HepG2 (cell line): Measurements from ENCODE around the gene MAP1B. TPM values are rescaled to one million over a fixed set of nuclear protein-coding genes. Genes with fewer than 3 reads are reported as not detected.

Experiments used
- ATAC-seq: fragments of 200-7000 bp; cut with Tn5 transposase; 3 replicates; pipeline ENCODE4 v1.9.1; 2020; ENCODE audit warnings: mild to moderate bottlenecking, moderate library complexity
- BruUV-seq: library from RNA; stranded (reverse); fragments of 400-500 nt; replicated peaks from 2 replicates; lab custom pipeline; 2021; lab: Mats Ljungman, UMichigan
- CTCF ChIA-PET: fragments of 300-600 bp; formaldehyde crosslinking; extraction: SDS; loops from one replicate; lab custom pipeline; 2021; ENCODE audit warnings: low total read pairs, inconsistent platforms, low intra/inter-chr PET ratio; lab: Yijun Ruan, JAX
- POLR2A ChIA-PET: fragments of 350-600 bp; sonication (Branson Sonifier 250); formaldehyde crosslinking; loops from one replicate; lab custom pipeline; 2020; ENCODE audit warnings: antibody characterized with exemption, inconsistent platforms; lab: Yijun Ruan, JAX
- DNase-seq: peaks from one replicate; pipeline ENCODE4 v3.0.0-alpha.2; 2015; ENCODE audit warnings: low spot score
- FAIRE-seq: peaks from 3 replicates; lab custom pipeline; 2011; peaks lifted over from hg19 to GRCh38; lab: Jason Lieb, UNC
- H2AFZ ChIP-seq: one replicate; pipeline ENCODE4 v1.6.1; 2011; ENCODE audit warnings: low read length, inconsistent platforms
- H3K27ac ChIP-seq: fragments of 300-600 bp; 3 replicates; pipeline ENCODE4 v1.8.0; 2011; ENCODE audit warnings: mixed run types, mild to moderate bottlenecking, mixed read lengths, low read length, inconsistent platforms; ENCODE audit not compliant: insufficient read depth; ENCODE audit errors: extremely low read length
- H3K27me3 ChIP-seq, 2 experiments: fragments of 200-600 bp in 1 of 2; 2 replicates in 1 of 2; 3 replicates in 1 of 2; pipeline versions ENCODE4 v1.6.0 to v1.8.0; 2011; ENCODE audit warnings: low read length in 2 of 2, mild to moderate bottlenecking in 2 of 2, moderate library complexity in 2 of 2, inconsistent platforms in 1 of 2; ENCODE audit not compliant: insufficient read depth in 2 of 2, control insufficient read depth in 1 of 2
- H3K36me3 ChIP-seq, 2 experiments: fragments of 200-600 bp in 1 of 2; replicated peaks in 1 of 2; 2 replicates in 1 of 2; 3 replicates in 1 of 2; pipeline versions ENCODE4 v1.5.1 to v1.8.0; 2011; ENCODE audit warnings: low read length in 2 of 2, inconsistent platforms in 1 of 2; ENCODE audit not compliant: insufficient read depth in 2 of 2, control insufficient read depth in 1 of 2
- H3K4me1 ChIP-seq: 2 replicates; pipeline ENCODE4 v1.5.1; 2012; ENCODE audit warnings: low read length, inconsistent platforms; ENCODE audit not compliant: insufficient read depth
- H3K4me2 ChIP-seq: 2 replicates; pipeline ENCODE4 v1.6.0; 2011; ENCODE audit warnings: low read depth, low read length, inconsistent platforms
- H3K4me3 ChIP-seq, 3 experiments: fragments of 200-600 bp in 1 of 3; sonication (generic), shearing (Covaris generic) in 1 of 3; replicated peaks in 1 of 3; 2 replicates each; pipeline ENCODE4 v1.5.1; 2011 to 2016; ENCODE audit warnings: low read length in 3 of 3, inconsistent platforms in 2 of 3, low read depth in 2 of 3, mild to moderate bottlenecking in 2 of 3, control low read depth in 1 of 3, mixed read lengths in 1 of 3; ENCODE audit not compliant: insufficient read depth in 1 of 3
- H3K79me2 ChIP-seq: one replicate; pipeline ENCODE4 v1.6.1; 2011; ENCODE audit warnings: low read length, inconsistent platforms; ENCODE audit not compliant: insufficient read depth
- H3K9ac ChIP-seq: 2 replicates; pipeline ENCODE4 v1.6.0; 2011; ENCODE audit warnings: mild to moderate bottlenecking, low read depth, low read length, inconsistent platforms; ENCODE audit not compliant: insufficient read depth
- H3K9me3 ChIP-seq: 2 replicates; pipeline ENCODE4 v1.5.1; 2012; ENCODE audit warnings: mild to moderate bottlenecking, low read length
- H4K20me1 ChIP-seq: 2 replicates; pipeline ENCODE4 v1.6.0; 2011; ENCODE audit warnings: inconsistent platforms, mild to moderate bottlenecking, low read length, moderate library complexity; ENCODE audit not compliant: insufficient read depth
- HDAC6 ChIP-seq: fragments of 200-600 bp; sonication (generic); IDR thresholded peaks from 2 replicates; pipeline ENCODE4 v1.7.0; 2017; ENCODE audit warnings: mild to moderate bottlenecking, antibody characterized with exemption, low read length, low read depth
- HOMEZ ChIP-seq: IDR thresholded peaks from 2 replicates; pipeline ENCODE4 v1.6.1; 2016; ENCODE audit warnings: low read depth
- JUND ChIP-seq: sonication (generic); formaldehyde crosslinking; IDR thresholded peaks from 2 replicates; pipeline ENCODE4 v1.8.0; 2022; ENCODE audit warnings: mild to moderate bottlenecking, missing genetic modification reagents
- SOX13 ChIP-seq, 3 experiments: fragments of 450-650 bp in 1 of 3; sonication (generic) in 1 of 3; formaldehyde crosslinking in 1 of 3; IDR thresholded peaks in 2 of 3; conservative IDR thresholded peaks in 1 of 3; 2 replicates each; pipeline versions ENCODE4 v1.5.0 to v1.6.1; 2016 to 2020; ENCODE audit warnings: antibody characterized with exemption in 1 of 3, mild to moderate bottlenecking in 1 of 3, missing compliant biosample characterization in 1 of 3, missing genetic modification reagents in 1 of 3, moderate library complexity in 1 of 3
- ZBTB10 ChIP-seq: sonication (generic); formaldehyde crosslinking; IDR thresholded peaks from 2 replicates; pipeline ENCODE4 v1.4.0; 2020; ENCODE audit warnings: missing genetic modification reagents, borderline replicate concordance
- ZGPAT ChIP-seq: IDR thresholded peaks from 2 replicates; pipeline ENCODE4 v1.6.1; 2016; ENCODE audit warnings: mild to moderate bottlenecking
- WGBS: methylation state at CpG from one replicate; pipeline ENCODE4 v1.1.6; 2017; ENCODE audit warnings: low lambda C conversion rate; 5-methylcytosine and 5-hydroxymethylcytosine counted together
- in situ Hi-C: cut with HindIII; loops from 2 replicates; pipeline ENCODE4 v1.10.0; 2017; ENCODE audit warnings: low pct_unique_long_range_greater_than_20kb; ENCODE audit not compliant: extremely low pct_ligation_motif_present
- intact Hi-C: fragments of 100-400 bp; cut with micrococcal nuclease; formaldehyde crosslinking; loops from one replicate; pipeline ENCODE4 v1.10.0; 2022; ENCODE audit not compliant: unreplicated experiment
- polyA plus RNA-seq, 8 experiments: library from polyadenylated mRNA; depleted of rRNA in 3 of 8; stranded (reverse) in 7 of 8; unstranded in 1 of 8; fragments of >200 nt; fragmentation: Illumina TruSeq in 4 of 8; extraction: Trizol in 4 of 8; gene quantifications; 2 replicates each; pipeline versions ENCODE4 v1.2.1 to v1.2.3, GENCODE V29; 2011 to 2016; ENCODE audit warnings: low read depth in 4 of 8, missing spikeins in 1 of 8, mixed read lengths in 1 of 8; ENCODE audit not compliant: insufficient read depth in 1 of 8
- total RNA-seq, 5 experiments: library from RNA; depleted of rRNA; stranded (reverse); fragments of >200 nt; fragmentation: Illumina TruSeq; extraction: Trizol; gene quantifications; 2 replicates each; pipeline ENCODE4 v1.2.3, GENCODE V29; 2016; ENCODE audit warnings: low read depth in 1 of 5
- TF ChIP-seq, protein P1 (sequence below): sonication (generic); formaldehyde crosslinking; IDR thresholded peaks from 2 replicates; pipeline ENCODE4 v1.4.0; 2020; ENCODE audit warnings: mild to moderate bottlenecking, missing genetic modification reagents

The MAP1B gene
- total and polyA plus RNA-seq, 2 of the 13 experiments (the other 11 are each of a cell fraction or from before 2014, with no cell fraction given): 3.3 to 6.2 TPM

GRCh38 chr5:72223371-72223770, 116.1 kb downstream of the MAP1B start (continued):
- TF ChIP-seq, protein P1, sequence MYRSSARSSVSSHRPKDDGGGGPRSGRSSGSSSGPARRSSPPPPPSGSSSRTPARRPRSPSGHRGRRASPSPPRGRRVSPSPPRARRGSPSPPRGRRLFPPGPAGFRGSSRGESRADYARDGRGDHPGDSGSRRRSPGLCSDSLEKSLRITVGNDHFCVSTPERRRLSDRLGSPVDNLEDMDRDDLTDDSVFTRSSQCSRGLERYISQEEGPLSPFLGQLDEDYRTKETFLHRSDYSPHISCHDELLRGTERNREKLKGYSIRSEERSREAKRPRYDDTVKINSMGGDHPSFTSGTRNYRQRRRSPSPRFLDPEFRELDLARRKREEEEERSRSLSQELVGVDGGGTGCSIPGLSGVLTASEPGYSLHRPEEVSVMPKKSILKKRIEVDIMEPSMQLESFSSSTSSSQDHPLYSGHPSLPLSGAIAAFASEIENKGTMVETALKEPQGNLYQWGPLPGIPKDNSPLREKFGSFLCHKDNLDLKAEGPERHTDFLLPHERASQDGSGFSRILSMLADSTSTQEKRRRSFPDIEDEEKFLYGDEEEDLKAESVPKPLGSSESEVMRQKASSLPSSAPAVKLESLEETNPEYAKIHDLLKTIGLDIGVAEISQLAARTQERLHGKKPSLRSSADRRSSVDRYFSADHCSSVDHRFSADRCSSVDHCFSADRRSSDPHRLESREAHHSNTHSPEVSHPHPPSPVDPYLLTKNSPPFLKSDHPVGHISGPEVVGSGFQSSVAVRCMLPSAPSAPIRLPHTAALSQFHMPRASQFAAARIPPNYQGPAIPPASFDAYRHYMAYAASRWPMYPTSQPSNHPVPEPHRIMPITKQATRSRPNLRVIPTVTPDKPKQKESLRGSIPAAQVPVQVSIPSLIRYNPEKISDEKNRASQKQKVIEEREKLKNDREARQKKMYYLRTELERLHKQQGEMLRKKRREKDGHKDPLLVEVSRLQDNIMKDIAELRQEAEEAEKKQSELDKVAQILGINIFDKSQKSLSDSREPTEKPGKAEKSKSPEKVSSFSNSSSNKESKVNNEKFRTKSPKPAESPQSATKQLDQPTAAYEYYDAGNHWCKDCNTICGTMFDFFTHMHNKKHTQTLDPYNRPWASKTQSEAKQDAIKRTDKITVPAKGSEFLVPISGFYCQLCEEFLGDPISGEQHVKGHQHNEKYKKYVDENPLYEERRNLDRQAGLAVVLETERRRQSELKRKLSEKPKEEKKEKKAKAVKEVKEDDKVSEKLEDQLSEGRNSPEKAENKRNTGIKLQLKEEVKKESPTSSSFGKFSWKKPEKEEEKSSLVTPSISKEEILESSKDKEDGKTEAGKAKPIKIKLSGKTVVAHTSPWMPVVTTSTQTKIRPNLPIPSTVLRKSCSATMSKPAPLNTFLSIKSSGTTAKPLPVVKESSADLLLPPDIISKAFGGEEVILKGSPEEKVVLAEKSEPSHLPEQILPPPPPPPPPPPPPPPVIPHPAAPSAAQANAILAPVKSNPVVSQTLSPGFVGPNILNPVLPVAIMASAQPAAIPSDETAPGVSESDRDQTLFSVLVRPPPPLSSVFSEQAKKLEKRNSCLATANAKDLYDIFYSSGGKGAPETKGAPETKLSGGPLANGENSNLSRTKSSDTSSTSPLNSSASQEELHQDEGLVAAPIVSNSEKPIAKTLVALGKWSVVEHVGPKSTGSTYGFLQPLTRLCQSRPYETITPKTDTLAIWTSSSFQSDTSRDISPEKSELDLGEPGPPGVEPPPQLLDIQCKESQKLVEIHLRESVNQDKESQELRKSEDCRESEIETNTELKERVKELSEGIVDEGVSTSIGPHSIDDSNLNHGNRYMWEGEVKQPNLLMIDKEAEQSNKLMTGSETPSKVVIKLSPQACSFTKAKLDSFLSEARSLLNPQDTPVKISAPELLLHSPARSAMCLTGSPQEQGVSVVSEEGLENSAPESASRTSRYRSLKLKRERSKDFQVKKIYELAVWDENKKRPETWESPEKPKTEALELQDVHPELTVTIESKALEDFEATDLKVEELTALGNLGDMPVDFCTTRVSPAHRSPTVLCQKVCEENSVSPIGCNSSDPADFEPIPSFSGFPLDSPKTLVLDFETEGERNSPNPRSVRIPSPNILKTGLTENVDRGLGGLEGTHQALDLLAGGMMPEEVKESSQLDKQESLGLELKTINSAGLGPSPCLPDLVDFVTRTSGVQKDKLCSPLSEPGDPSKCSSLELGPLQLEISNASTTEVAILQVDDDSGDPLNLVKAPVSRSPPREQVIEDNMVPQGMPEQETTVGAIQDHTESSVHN (CRISPR knock-in tag): no peak

DNA sequence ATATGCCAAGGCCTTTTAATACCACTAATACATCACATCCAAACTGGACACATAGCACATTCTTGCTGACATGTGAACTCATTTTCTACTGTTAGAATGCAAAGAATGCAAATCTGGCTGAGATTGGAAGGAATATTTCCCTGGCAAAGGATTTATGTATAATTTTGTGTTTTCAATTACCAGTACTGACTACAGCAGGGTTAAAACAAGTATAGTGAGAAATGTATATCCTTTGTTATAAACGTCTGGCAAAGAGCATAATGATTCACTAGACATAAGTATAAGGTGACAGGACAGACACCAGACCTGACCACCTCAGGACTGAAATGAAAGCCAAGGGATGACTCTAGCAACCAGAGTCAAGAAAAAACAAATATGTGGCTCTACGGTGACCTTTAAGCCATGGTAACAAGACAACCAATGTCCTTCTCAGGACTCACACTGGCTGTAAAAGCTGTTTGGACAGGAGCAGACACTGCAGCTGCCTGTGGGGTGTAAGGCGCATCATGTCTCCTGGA, 117.7 kb downstream of the MAP1B start:
- Histone ChIP-seq H3K27ac (no peak overlapping the region), H3K36me3 (peaks cover 35 to 83% of the 10 kb centered on the region in 2 experiments), H2AFZ (no peak overlapping the region), H3K79me2 (no peaks in the 10 kb centered on the region), H3K4me2 (no peak overlapping the region), H3K9ac (no peak overlapping the region), H3K27me3 (no peaks in the 10 kb centered on the region), H3K9me3 (no peaks in the 10 kb centered on the region), H4K20me1 (no peaks in the 10 kb centered on the region), H3K4me1 (no peaks in the 10 kb centered on the region), H3K4me3 (no peak overlapping the region)
- DNase-seq (no peak), ATAC-seq (no peak), FAIRE-seq (no peak)
- intact Hi-C loops (no loop called here), in situ Hi-C loops (no loop called here)
- 99% methylated on average over 3 of the region's 3 CpGs for WGBS
- CTCF ChIA-PET: no interaction called here
- POLR2A ChIA-PET: no interaction called here
- BruUV-seq: no TSS peak
- no peak for TF ChIP-seq ZGPAT
- no peak for TF ChIP-seq SOX13 (IDR thresholded peaks at IDR 0.05)
- TF ChIP-seq SOX13 (CRISPR knock-in tag; conservative IDR thresholded peaks at IDR 0.05 in 1 of 2, IDR thresholded peaks at IDR 0.05 in 1 of 2): no peak
- TF ChIP-seq HOMEZ: no peak
- TF ChIP-seq ZBTB10 (CRISPR knock-in tag): no peak
- no peak for TF ChIP-seq JUND (CRISPR knock-in tag)
- TF ChIP-seq HDAC6: no peak
